ENCODE data around the gene NATD1.
"Not testable (repeated sequence)": the region's sequence is repeated elsewhere in the genome, so short reads cannot be mapped to it uniquely, and the experiment has no call there.

The NATD1 gene

GRCh38 chr17:21199311-21199710, 53.9 kb downstream of the NATD1 start:
- in situ Hi-C loops (cut with HindIII; ENCODE audit: low sequenced_read_pairs) = no loop called here

GRCh38 chr17:21198411-21198810, 54.8 kb downstream of the NATD1 start:
- in situ Hi-C loops (cut with HindIII; ENCODE audit: low sequenced_read_pairs) = no loop called here

- in situ Hi-C loops (cut with HindIII; ENCODE audit: low sequenced_read_pairs) = no loop called here
Observed at GRCh38 chr17:21196126-21196525, 57.1 kb downstream of the NATD1 start.

- in situ Hi-C loops (cut with HindIII; ENCODE audit: low sequenced_read_pairs) = no loop called here
Observed at GRCh38 chr17:21194703-21195102, 58.5 kb downstream of the NATD1 start.

GRCh38 chr17:21194226-21194625, 59.0 kb downstream of the NATD1 start:
- in situ Hi-C loops (cut with HindIII; ENCODE audit: low sequenced_read_pairs) = no loop called here

GRCh38 chr17:21193031-21193430, 60.2 kb downstream of the NATD1 start:
- in situ Hi-C loops (cut with HindIII; ENCODE audit: low sequenced_read_pairs) = no loop called here

- in situ Hi-C loops (cut with HindIII; ENCODE audit: low sequenced_read_pairs) = not testable (repeated sequence)
Observed at GRCh38 chr17:21192414-21192813, 60.8 kb downstream of the NATD1 start.

- in situ Hi-C loops (cut with HindIII; ENCODE audit: low sequenced_read_pairs) = no loop called here
Observed at GRCh38 chr17:21191698-21192097, 61.5 kb downstream of the NATD1 start.

GRCh38 chr17:21190078-21190477, 63.1 kb downstream of the NATD1 start:
- in situ Hi-C loops (cut with HindIII; ENCODE audit: low sequenced_read_pairs) = no loop called here

GRCh38 chr17:21189361-21189760, 63.8 kb downstream of the NATD1 start:
- in situ Hi-C loops (cut with HindIII; ENCODE audit: low sequenced_read_pairs) = no loop called here

Data from endothelial cell of hepatic sinusoid (primary cell).